Neutrophil (primary cell): Measurements from ENCODE around the gene ACAN.

Experiments used
- H3K27ac ChIP-seq: fragments of 200-600 bp; sonication (generic); 2 replicates; pipeline ENCODE4 v1.5.1; 2016; ENCODE audit warnings: mild to moderate bottlenecking, moderate library complexity
- H3K27me3 ChIP-seq: fragments of 200-600 bp; sonication (generic); 2 replicates; pipeline ENCODE4 v1.6.0; 2016; ENCODE audit warnings: mild to moderate bottlenecking
- H3K36me3 ChIP-seq: fragments of 200-600 bp; sonication (generic); 2 replicates; pipeline ENCODE4 v1.5.1; 2017
- H3K4me1 ChIP-seq, 2 experiments: fragments of 200-600 bp in 1 of 2; sonication (generic) in 1 of 2; 1 replicate in 1 of 2; 2 replicates in 1 of 2; pipeline versions ENCODE4 v1.5.1 to v1.6.1; 2013 to 2016; ENCODE audit warnings: low read depth in 1 of 2, low read length in 1 of 2, mild to moderate bottlenecking in 1 of 2, moderate library complexity in 1 of 2; ENCODE audit not compliant: control insufficient read depth in 1 of 2, insufficient read depth in 1 of 2
- H3K4me3 ChIP-seq, 2 experiments: fragments of 200-600 bp in 1 of 2; sonication (generic) in 1 of 2; 1 replicate in 1 of 2; 2 replicates in 1 of 2; pipeline ENCODE4 v1.5.1; 2013 to 2016; ENCODE audit warnings: low read depth in 1 of 2, low read length in 1 of 2, mild to moderate bottlenecking in 1 of 2, moderate library complexity in 1 of 2
- H3K9me3 ChIP-seq: fragments of 200-600 bp; sonication (generic); 2 replicates; pipeline ENCODE4 v1.5.1; 2016
- TF ChIP-seq, protein P1 (sequence below): fragments of 200-600 bp; sonication (generic); IDR thresholded peaks from 2 replicates; pipeline ENCODE4 v1.5.1; 2016; ENCODE audit warnings: antibody characterized with exemption

The ACAN gene

DNA sequence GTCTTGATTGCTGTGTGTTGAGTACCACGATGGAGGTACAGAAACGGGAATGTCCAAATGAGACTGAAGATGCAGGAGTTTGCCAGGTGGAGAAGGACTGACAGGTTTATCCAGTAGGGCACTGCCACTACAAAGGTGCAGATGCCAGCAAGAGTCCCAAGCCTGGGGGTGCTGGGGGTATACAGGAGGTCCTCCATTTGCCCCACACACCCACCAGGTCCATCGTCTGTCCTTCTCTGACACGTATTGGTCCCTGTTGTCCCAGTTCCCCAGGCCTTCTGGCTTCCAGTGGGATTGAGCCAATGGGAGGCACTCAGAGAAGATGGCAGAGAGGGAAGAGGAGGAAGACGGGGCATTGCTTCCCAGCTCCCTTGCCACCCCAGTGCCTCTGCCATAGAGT, 85.5 kb downstream of the ACAN start:
- H3K9me3 ChIP-seq: no peaks in the 10 kb centered on the region
- no peaks in the 10 kb centered on the region for H3K36me3 ChIP-seq

DNA sequence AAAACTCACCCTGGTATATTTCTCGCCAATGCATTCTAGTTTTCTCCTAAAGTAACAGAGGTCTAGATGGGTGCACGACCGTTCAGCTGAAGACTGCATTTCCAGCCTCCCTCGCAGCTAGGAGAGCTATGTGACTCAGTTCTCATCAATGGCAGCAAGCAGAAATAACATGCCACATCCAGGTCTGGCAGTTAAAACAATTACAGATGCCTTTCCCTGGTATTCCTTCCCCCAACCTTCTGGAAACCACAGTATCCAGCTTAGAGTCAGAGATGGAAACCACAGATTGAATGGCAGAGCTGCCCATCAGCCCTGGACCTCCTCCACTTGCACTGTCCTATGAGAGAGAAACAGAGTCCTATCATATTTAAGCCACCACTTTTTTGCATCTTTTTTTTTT, 87.3 kb downstream of the ACAN start:
- Histone ChIP-seq H3K27me3 (peaks cover 30% of the 10 kb centered on the region), H3K9me3 (no peaks in the 10 kb centered on the region), H3K36me3 (no peaks in the 10 kb centered on the region), H3K4me1 (no peaks in the 10 kb centered on the region), H3K4me3 (no peak overlapping the region), H3K27ac (no peak overlapping the region)
- TF ChIP-seq, protein P1, sequence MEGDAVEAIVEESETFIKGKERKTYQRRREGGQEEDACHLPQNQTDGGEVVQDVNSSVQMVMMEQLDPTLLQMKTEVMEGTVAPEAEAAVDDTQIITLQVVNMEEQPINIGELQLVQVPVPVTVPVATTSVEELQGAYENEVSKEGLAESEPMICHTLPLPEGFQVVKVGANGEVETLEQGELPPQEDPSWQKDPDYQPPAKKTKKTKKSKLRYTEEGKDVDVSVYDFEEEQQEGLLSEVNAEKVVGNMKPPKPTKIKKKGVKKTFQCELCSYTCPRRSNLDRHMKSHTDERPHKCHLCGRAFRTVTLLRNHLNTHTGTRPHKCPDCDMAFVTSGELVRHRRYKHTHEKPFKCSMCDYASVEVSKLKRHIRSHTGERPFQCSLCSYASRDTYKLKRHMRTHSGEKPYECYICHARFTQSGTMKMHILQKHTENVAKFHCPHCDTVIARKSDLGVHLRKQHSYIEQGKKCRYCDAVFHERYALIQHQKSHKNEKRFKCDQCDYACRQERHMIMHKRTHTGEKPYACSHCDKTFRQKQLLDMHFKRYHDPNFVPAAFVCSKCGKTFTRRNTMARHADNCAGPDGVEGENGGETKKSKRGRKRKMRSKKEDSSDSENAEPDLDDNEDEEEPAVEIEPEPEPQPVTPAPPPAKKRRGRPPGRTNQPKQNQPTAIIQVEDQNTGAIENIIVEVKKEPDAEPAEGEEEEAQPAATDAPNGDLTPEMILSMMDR: no peak

More for the DNA sequence above, 85.5 kb downstream of the ACAN start:
- Histone ChIP-seq H3K27me3 (peaks cover 12% of the 10 kb centered on the region), H3K4me1 (no peaks in the 10 kb centered on the region), H3K4me3 (no peak overlapping the region), H3K27ac (no peak overlapping the region)
- TF ChIP-seq, protein P1: no peak

- TF ChIP-seq, protein P1: no peak
- Histone ChIP-seq H3K4me3 (no peak overlapping the region), H3K27me3 (peaks cover 42% of the 10 kb centered on the region), H3K27ac (no peak overlapping the region), H3K4me1 (no peaks in the 10 kb centered on the region), H3K36me3 (no peaks in the 10 kb centered on the region), H3K9me3 (no peaks in the 10 kb centered on the region)
Measured at GRCh38 chr15:88891540-88892254, 88.5 kb downstream of the ACAN start.

DNA sequence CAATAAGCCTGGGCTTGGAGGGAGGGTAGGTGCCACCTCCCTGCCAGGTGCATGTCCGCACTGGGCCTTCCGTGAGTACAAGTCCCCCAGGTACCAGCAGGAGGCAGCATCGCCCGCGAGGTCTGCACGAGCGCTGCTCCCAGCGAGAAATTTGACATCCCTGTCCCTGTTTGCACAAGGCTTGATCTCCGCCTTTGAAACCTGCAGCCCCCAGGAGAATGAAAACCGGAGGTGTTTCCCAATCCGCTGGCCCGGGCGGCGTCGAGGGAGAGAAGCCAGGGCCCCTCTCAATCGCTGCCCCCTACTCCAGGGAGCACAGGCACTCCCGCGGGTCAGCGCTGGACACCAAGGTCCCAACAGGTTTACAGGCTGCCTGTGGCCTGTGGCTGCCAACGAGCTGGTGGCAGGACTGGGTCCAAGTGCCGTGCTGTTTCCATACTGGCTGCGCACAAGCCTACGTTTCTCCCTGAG, 91.1 kb downstream of the ACAN start:
- Histone ChIP-seq H3K4me3 (no peak overlapping the region), H3K27ac (no peak overlapping the region)
- TF ChIP-seq, protein P1: no peak

GRCh38 chr15:88894819-88895767, 91.9 kb downstream of the ACAN start, which contains the start of gene HAPLN3:
HAPLN3 (minus strand) TSS chr15:88895544; CDS start chr15:88887298, 8,246 bp downstream.
- no peak within 1 kb of the TSS for H3K27ac ChIP-seq

More for the DNA sequence above, 91.1 kb downstream of the ACAN start:
- no peaks in the 10 kb centered on the region for H3K36me3 ChIP-seq
- H3K27me3 ChIP-seq: peaks cover 56% of the 10 kb centered on the region
- no peaks in the 10 kb centered on the region for H3K9me3 ChIP-seq
- no peaks in the 10 kb centered on the region for H3K4me1 ChIP-seq

More at GRCh38 chr15:88894819-88895767, 91.9 kb downstream of the ACAN start, which contains the start of gene HAPLN3:
- no peaks in the 10 kb centered on the region for H3K36me3 ChIP-seq
- H3K4me1 ChIP-seq: no peaks in the 10 kb centered on the region
- H3K9me3 ChIP-seq: no peaks in the 10 kb centered on the region
- TF ChIP-seq, protein P1: no peak
- no peak within 1 kb of the TSS for H3K4me3 ChIP-seq
- peaks cover 56% of the 10 kb centered on the region for H3K27me3 ChIP-seq
